Liver (tissue), 9 donors: ENCODE data around the gene LRMDA. TPM values are rescaled to one million over a fixed set of nuclear protein-coding genes. Genes with fewer than 3 reads are reported as not detected.

ENCODE experiments used
- DNase-seq: peaks from one replicate; pipeline ENCODE4 v3.0.0-alpha.2; 2017; ENCODE audit warnings: low spot score
- H3K27ac ChIP-seq, 2 donors: one replicate each; pipeline ENCODE4 v1.7.0; 2013; ENCODE audit warnings: inconsistent platforms in 2 of 2, low read length in 2 of 2, control low read depth in 1 of 2, low read depth in 1 of 2, mild to moderate bottlenecking in 1 of 2
- H3K27me3 ChIP-seq, 4 donors: one replicate each; pipeline versions ENCODE4 v1.6.1 to v1.7.0; 2013; ENCODE audit warnings: low read length in 3 of 4, inconsistent platforms in 1 of 4, mild to moderate bottlenecking in 1 of 4, moderate library complexity in 1 of 4; ENCODE audit not compliant: control insufficient read depth in 4 of 4, insufficient read depth in 4 of 4
- H3K36me3 ChIP-seq, 4 donors: one replicate each; pipeline versions ENCODE4 v1.6.1 to v1.7.0; 2013; ENCODE audit warnings: low read length in 3 of 4, mild to moderate bottlenecking in 3 of 4, low read depth in 1 of 4, moderate library complexity in 1 of 4; ENCODE audit not compliant: control insufficient read depth in 4 of 4, insufficient read depth in 3 of 4
- H3K4me1 ChIP-seq, 4 donors: one replicate each; pipeline versions ENCODE4 v1.6.1 to v1.7.0; 2013; ENCODE audit warnings: low read length in 3 of 4, mild to moderate bottlenecking in 3 of 4, moderate library complexity in 1 of 4; ENCODE audit not compliant: control insufficient read depth in 4 of 4, insufficient read depth in 4 of 4
- H3K4me3 ChIP-seq, 3 donors: one replicate each; pipeline versions ENCODE4 v1.6.1 to v1.7.0; 2013; ENCODE audit warnings: low read length in 3 of 3, control low read depth in 1 of 3, low read depth in 1 of 3, mild to moderate bottlenecking in 1 of 3
- H3K9ac ChIP-seq, 2 donors: one replicate each; pipeline ENCODE4 v1.7.0; 2013; ENCODE audit warnings: low read length in 2 of 2, mild to moderate bottlenecking in 2 of 2, moderate library complexity in 2 of 2, control low read depth in 1 of 2, low read depth in 1 of 2
- H3K9me3 ChIP-seq, 4 donors: one replicate each; pipeline versions ENCODE4 v1.6.1 to v1.7.0; 2013; ENCODE audit warnings: low read length in 3 of 4; ENCODE audit not compliant: control insufficient read depth in 4 of 4
- ATF3 ChIP-seq: IDR thresholded peaks from 2 replicates; pipeline ENCODE4 v1.6.1; 2016; ENCODE audit warnings: antibody characterized with exemption
- CTCF ChIP-seq: fragments of 150-350 bp; IDR thresholded peaks from 2 replicates; pipeline ENCODE4 v1.5.1; 2017; ENCODE audit warnings: improper control_type of control experiment, low read depth, low read length; ENCODE audit not compliant: missing input control
- EGR1 ChIP-seq, 2 donors: IDR thresholded peaks; 2 replicates each; pipeline ENCODE4 v1.6.1; 2016 to 2018; ENCODE audit warnings: antibody characterized with exemption in 2 of 2, low read depth in 2 of 2
- FOXA2 ChIP-seq: IDR thresholded peaks from 2 replicates; pipeline ENCODE4 v1.6.1; 2016; ENCODE audit warnings: antibody characterized with exemption
- GABPA ChIP-seq, 2 donors: IDR thresholded peaks in 1 of 2; conservative IDR thresholded peaks in 1 of 2; 2 replicates each; pipeline ENCODE4 v1.6.1; 2016; ENCODE audit warnings: antibody characterized with exemption in 2 of 2, mild to moderate bottlenecking in 1 of 2, moderate library complexity in 1 of 2
- HNF4A ChIP-seq, 2 donors: conservative IDR thresholded peaks; 2 replicates each; pipeline ENCODE4 v1.6.1; 2016; ENCODE audit warnings: antibody characterized with exemption in 2 of 2, mild to moderate bottlenecking in 2 of 2
- HNF4G ChIP-seq: IDR thresholded peaks from 2 replicates; pipeline ENCODE4 v1.6.1; 2016; ENCODE audit warnings: antibody characterized with exemption
- JUND ChIP-seq, 2 donors: IDR thresholded peaks; 2 replicates each; pipeline ENCODE4 v1.6.1; 2016; ENCODE audit warnings: antibody characterized with exemption in 2 of 2
- MAX ChIP-seq: IDR thresholded peaks from 2 replicates; pipeline ENCODE4 v1.6.1; 2016; ENCODE audit warnings: antibody characterized with exemption
- NR2F2 ChIP-seq: IDR thresholded peaks from 2 replicates; pipeline ENCODE4 v1.6.1; 2016; ENCODE audit warnings: antibody characterized with exemption
- RAD21 ChIP-seq, 2 donors: IDR thresholded peaks; 2 replicates each; pipeline ENCODE4 v1.6.1; 2016; ENCODE audit warnings: antibody characterized with exemption in 2 of 2, mild to moderate bottlenecking in 2 of 2
- REST ChIP-seq: IDR thresholded peaks from 2 replicates; pipeline ENCODE4 v1.6.1; 2016; ENCODE audit warnings: antibody characterized with exemption, mild to moderate bottlenecking
- RXRA ChIP-seq, 2 donors: IDR thresholded peaks; 2 replicates each; pipeline ENCODE4 v1.6.1; 2017 to 2018; ENCODE audit warnings: antibody characterized with exemption in 2 of 2, mild to moderate bottlenecking in 1 of 2
- SP1 ChIP-seq: IDR thresholded peaks from 2 replicates; pipeline ENCODE4 v1.6.1; 2018; ENCODE audit warnings: antibody characterized with exemption, mild to moderate bottlenecking
- TAF1 ChIP-seq: conservative IDR thresholded peaks from 2 replicates; pipeline ENCODE4 v1.6.1; 2016; ENCODE audit warnings: antibody characterized with exemption, mild to moderate bottlenecking
- YY1 ChIP-seq: IDR thresholded peaks from 2 replicates; pipeline ENCODE4 v1.6.1; 2016; ENCODE audit warnings: antibody characterized with exemption, mild to moderate bottlenecking
- ZBTB33 ChIP-seq: IDR thresholded peaks from 2 replicates; pipeline ENCODE4 v1.6.1; 2016; ENCODE audit warnings: antibody characterized with exemption
- WGBS: extraction: QIAGEN DNeasy Blood & Tissue Kit; methylation state at CpG from one replicate; pipeline ENCODE4 v1.1.7; 2013; 5-methylcytosine and 5-hydroxymethylcytosine counted together
- polyA plus RNA-seq, 2 donors: library from polyadenylated mRNA; stranded (reverse) in 1 of 2; unstranded in 1 of 2; fragments of 200-250 nt in 1 of 2; fragments of >200 nt in 1 of 2; fragmentation: Nextera tagmentation in 1 of 2; extraction: Ambion mirVana in 1 of 2; gene quantifications; one replicate each; pipeline versions ENCODE4 v1.2.1 to v1.2.3, GENCODE V29; 2013 to 2015
- total RNA-seq, 2 donors: library from RNA; depleted of rRNA; stranded (reverse); fragments of >200 nt; gene quantifications; one replicate each; pipeline ENCODE4 v1.2.3, GENCODE V29; 2014
- donor health status: healthy.
- donor health status: healthy.
- donor health status: healthy.
- donor health status: healthy.
- donor health status: healthy.

LRMDA gene
- total and polyA plus RNA-seq, 4 donors, result 7.9 to 15.8 (median 11.3) TPM

GRCh38 chr10:75544993-75545706 is 113.7 kb downstream of the LRMDA start:
- Histone ChIP-seq H3K4me3 (no peak overlapping the region), H3K9me3 (no peaks in the 10 kb centered on the region), H3K4me1 (peaks cover 0 to 17% (median 6%) of the 10 kb centered on the region in 4 donors), H3K27ac (no peak overlapping the region), H3K27me3 (no peaks in the 10 kb centered on the region), H3K36me3 (no peaks in the 10 kb centered on the region), H3K9ac (no peak overlapping the region)
- 61% methylated on average over 5 of the region's 5 CpGs for WGBS
- TF ChIP-seq HNF4A (conservative IDR thresholded peaks at IDR 0.05) (no peak), JUND (IDR thresholded peaks at IDR 0.05) (no peak), NR2F2 (no peak), CTCF (no peak), RXRA (IDR thresholded peaks at IDR 0.05) (no peak), GABPA (IDR thresholded peaks at IDR 0.05 in 1 of 2, conservative IDR thresholded peaks at IDR 0.05 in 1 of 2) (no peak), ZBTB33 (no peak), MAX (no peak), HNF4G (no peak), TAF1 (no peak), REST (no peak), RAD21 (IDR thresholded peaks at IDR 0.05) (no peak), YY1 (no peak), FOXA2 (no peak), ATF3 (no peak), SP1 (no peak)
- no peak for DNase-seq

- peaks cover 0 to 17% (median 6%) of the 10 kb centered on the region in 4 donors for H3K4me1 ChIP-seq
- no peaks in the 10 kb centered on the region for H3K27me3 ChIP-seq
- H3K9ac ChIP-seq, result no peak overlapping the region
- H3K4me3 ChIP-seq, result no peak overlapping the region
- TF ChIP-seq EGR1 (IDR thresholded peaks at IDR 0.05; ENCODE audit: low read depth in 2 of 2) (no peak), HNF4A (conservative IDR thresholded peaks at IDR 0.05) (no peak), FOXA2 (no peak), YY1 (no peak), HNF4G (no peak), CTCF (no peak), ZBTB33 (no peak), NR2F2 (no peak), MAX (no peak), JUND (IDR thresholded peaks at IDR 0.05) (no peak)
- no peak overlapping the region for H3K27ac ChIP-seq
- H3K9me3 ChIP-seq, result no peaks in the 10 kb centered on the region
- H3K36me3 ChIP-seq, result no peaks in the 10 kb centered on the region
- DNase-seq, result no peak
These were observed 114.6 kb downstream of the LRMDA start for GRCh38 chr10:75546004-75546403.
